KMS-11 (cell line): ENCODE measurements around the gene CCL13.

Experiments
- H2AFZ ChIP-seq: fragments of 200-600 bp; sonication (generic); 2 replicates; pipeline ENCODE4 v1.6.1; 2016; ENCODE audit warnings: antibody characterized with exemption, mixed run types, low read depth
- H3K27ac ChIP-seq: fragments of 200-600 bp; sonication (generic); 2 replicates; pipeline ENCODE4 v1.6.1; 2016; ENCODE audit warnings: mild to moderate bottlenecking, mixed run types
- H3K27me3 ChIP-seq: fragments of 200-600 bp; sonication (generic); 2 replicates; pipeline ENCODE4 v1.6.1; 2017; ENCODE audit warnings: mild to moderate bottlenecking, low read depth, mixed run types, moderate library complexity; ENCODE audit not compliant: insufficient read depth
- H3K36me3 ChIP-seq: fragments of 200-600 bp; sonication (generic); 2 replicates; pipeline ENCODE4 v1.6.1; 2017; ENCODE audit warnings: mild to moderate bottlenecking, mixed run types; ENCODE audit not compliant: insufficient read depth
- H3K4me1 ChIP-seq: fragments of 200-600 bp; sonication (generic); 2 replicates; pipeline ENCODE4 v1.6.1; 2016; ENCODE audit warnings: mild to moderate bottlenecking, low read depth, mixed run types; ENCODE audit not compliant: poor library complexity, severe bottlenecking
- H3K4me2 ChIP-seq: fragments of 200-600 bp; sonication (generic); 2 replicates; pipeline ENCODE4 v1.7.0; 2016; ENCODE audit warnings: mild to moderate bottlenecking, mixed run types
- H3K4me3 ChIP-seq: fragments of 200-600 bp; sonication (generic); IDR thresholded peaks from 2 replicates; pipeline ENCODE4 v1.6.1; 2017; ENCODE audit warnings: low read depth, low read length, mixed read lengths; ENCODE audit not compliant: insufficient read depth
- H3K79me2 ChIP-seq: fragments of 200-600 bp; sonication (generic); 2 replicates; pipeline ENCODE4 v1.6.1; 2016; ENCODE audit warnings: low read depth, mixed run types; ENCODE audit not compliant: insufficient read depth
- H3K9ac ChIP-seq: fragments of 200-600 bp; sonication (generic); 2 replicates; pipeline ENCODE4 v1.6.1; 2016; ENCODE audit warnings: mild to moderate bottlenecking, mixed run types
- H4K20me1 ChIP-seq: fragments of 200-600 bp; sonication (generic); 2 replicates; pipeline ENCODE4 v1.6.1; 2016; ENCODE audit warnings: mild to moderate bottlenecking, mixed run types; ENCODE audit not compliant: insufficient read depth
- TF ChIP-seq, protein P1 (sequence below): fragments of 200-600 bp; sonication (generic); conservative IDR thresholded peaks from 2 replicates; pipeline ENCODE4 v1.6.1; 2017; ENCODE audit warnings: low read depth, mild to moderate bottlenecking, antibody characterized with exemption, low read length, moderate library complexity, mixed read lengths

Gene CCL13

DNA sequence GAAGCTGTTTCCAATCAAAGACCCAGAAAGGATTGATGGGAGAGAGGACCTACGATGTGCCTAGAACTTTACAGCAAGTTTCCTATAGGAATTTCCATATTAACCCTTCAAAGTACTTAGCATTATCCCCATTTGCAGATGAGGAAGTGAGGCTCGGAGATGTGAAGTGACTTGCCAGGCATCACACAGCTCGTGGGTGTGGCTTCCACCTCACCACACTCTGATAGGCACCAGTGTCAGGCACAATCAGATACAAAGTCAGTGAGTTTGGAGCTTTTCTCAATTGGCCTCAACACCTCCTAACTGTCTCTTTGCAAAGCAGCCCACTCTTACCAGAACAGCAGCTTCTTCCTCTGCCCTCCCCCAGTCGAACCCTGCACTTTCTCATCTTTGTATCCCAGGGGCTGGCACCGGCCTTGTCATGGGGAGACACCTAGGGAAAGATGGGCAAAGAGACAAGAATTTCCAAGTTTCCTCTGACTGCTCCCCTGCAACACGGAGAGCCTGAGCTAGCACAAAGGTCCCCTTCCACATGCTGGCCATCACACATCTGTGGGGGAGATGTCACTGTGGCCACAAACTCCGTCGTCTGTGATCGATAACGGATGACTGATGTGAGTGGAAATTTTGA is 44.1 kb downstream of the CCL13 start:
- H3K36me3 ChIP-seq, result no peaks in the 10 kb centered on the region
- H3K9ac ChIP-seq, result no peak overlapping the region
- no peak overlapping the region for H3K27ac ChIP-seq
- no peaks in the 10 kb centered on the region for H3K27me3 ChIP-seq
- no peaks in the 10 kb centered on the region for H4K20me1 ChIP-seq
- peaks cover 24% of the 10 kb centered on the region for H3K4me1 ChIP-seq
- TF ChIP-seq, protein P1, sequence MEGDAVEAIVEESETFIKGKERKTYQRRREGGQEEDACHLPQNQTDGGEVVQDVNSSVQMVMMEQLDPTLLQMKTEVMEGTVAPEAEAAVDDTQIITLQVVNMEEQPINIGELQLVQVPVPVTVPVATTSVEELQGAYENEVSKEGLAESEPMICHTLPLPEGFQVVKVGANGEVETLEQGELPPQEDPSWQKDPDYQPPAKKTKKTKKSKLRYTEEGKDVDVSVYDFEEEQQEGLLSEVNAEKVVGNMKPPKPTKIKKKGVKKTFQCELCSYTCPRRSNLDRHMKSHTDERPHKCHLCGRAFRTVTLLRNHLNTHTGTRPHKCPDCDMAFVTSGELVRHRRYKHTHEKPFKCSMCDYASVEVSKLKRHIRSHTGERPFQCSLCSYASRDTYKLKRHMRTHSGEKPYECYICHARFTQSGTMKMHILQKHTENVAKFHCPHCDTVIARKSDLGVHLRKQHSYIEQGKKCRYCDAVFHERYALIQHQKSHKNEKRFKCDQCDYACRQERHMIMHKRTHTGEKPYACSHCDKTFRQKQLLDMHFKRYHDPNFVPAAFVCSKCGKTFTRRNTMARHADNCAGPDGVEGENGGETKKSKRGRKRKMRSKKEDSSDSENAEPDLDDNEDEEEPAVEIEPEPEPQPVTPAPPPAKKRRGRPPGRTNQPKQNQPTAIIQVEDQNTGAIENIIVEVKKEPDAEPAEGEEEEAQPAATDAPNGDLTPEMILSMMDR, result no peak
- no peak overlapping the region for H3K4me3 ChIP-seq
- no peak overlapping the region for H2AFZ ChIP-seq
- no peaks in the 10 kb centered on the region for H3K79me2 ChIP-seq
- H3K4me2 ChIP-seq, result no peak overlapping the region

DNA sequence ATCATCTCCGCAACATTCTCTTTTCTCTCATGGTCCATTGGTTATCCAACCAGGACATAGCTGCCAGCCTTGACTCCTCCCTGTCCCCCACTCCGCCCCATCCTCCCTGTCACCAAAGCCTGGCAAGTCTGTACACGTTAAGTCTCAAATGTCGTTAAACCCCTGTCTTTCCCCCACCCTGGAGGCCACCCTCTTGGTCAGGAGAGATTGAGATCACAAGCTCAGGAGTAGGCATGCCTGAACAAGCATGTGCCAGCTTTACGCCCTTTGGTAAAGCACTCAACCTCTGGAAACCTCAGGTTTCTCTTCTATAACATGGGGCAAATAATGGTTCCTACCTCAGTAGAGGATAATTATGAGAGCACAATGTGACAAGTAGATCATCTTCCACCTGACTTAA is 44.9 kb downstream of the CCL13 start:
- H3K4me1 ChIP-seq, result peaks cover 24% of the 10 kb centered on the region
- H2AFZ ChIP-seq, result no peak overlapping the region
- TF ChIP-seq, protein P1, result no peak
- no peak overlapping the region for H3K4me3 ChIP-seq
- H3K36me3 ChIP-seq, result no peaks in the 10 kb centered on the region
- H3K4me2 ChIP-seq, result no peak overlapping the region
- no peaks in the 10 kb centered on the region for H3K79me2 ChIP-seq
- no peaks in the 10 kb centered on the region for H4K20me1 ChIP-seq
- H3K27ac ChIP-seq, result no peak overlapping the region
- no peaks in the 10 kb centered on the region for H3K27me3 ChIP-seq
- no peak overlapping the region for H3K9ac ChIP-seq

DNA sequence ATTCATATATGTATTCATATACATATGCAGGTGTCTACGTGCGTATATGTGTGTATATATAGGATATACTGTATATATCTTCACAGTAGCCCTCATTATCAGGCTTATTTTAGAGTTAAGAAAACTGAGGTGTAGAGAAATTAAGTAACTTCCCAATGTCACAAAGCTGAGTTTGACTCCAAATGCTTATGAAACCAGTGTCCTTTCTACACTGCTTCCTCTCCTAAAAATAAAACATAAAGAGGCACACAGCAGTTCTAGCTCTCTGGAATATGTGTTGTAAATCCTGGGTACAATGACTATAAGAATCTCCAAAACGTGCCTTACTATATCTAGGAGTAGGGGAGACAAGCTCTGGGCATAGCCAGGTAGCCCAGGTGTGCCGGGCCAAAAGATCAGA is 46.7 kb downstream of the CCL13 start:
- peaks cover 9% of the 10 kb centered on the region for H3K4me1 ChIP-seq
- no peak overlapping the region for H2AFZ ChIP-seq
- no peaks in the 10 kb centered on the region for H3K79me2 ChIP-seq
- H3K4me3 ChIP-seq, result no peak overlapping the region
- no peak overlapping the region for H3K4me2 ChIP-seq
- no peaks in the 10 kb centered on the region for H3K36me3 ChIP-seq
- no peak overlapping the region for H3K9ac ChIP-seq
- H3K27me3 ChIP-seq, result no peaks in the 10 kb centered on the region
- TF ChIP-seq, protein P1, result no peak
- H4K20me1 ChIP-seq, result no peaks in the 10 kb centered on the region
- H3K27ac ChIP-seq, result no peak overlapping the region

DNA sequence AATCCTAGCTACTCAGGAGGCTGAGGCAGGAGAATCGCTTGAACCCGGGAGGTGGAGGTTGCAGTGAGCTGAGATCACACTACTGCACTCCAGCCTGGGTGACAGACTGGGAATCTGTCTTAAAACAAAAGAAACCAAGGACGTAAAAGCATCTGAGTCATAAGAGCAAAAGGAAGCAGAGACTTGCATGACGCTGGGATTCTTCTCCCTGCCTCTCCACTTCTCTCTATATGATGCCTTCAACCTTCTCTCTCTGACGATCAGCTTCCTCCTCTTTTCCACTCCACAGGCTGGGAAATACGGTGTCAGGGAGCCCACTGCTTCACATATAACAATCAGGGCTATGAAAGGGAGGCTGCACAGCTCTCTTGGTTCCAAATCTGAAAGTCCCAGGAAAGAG is 49.9 kb downstream of the CCL13 start:
- no peak overlapping the region for H3K4me3 ChIP-seq
- no peak overlapping the region for H3K27ac ChIP-seq
- no peaks in the 10 kb centered on the region for H3K27me3 ChIP-seq
- no peak overlapping the region for H3K9ac ChIP-seq
- no peaks in the 10 kb centered on the region for H3K36me3 ChIP-seq
- peaks cover 3% of the 10 kb centered on the region for H3K4me1 ChIP-seq
- no peak overlapping the region for H2AFZ ChIP-seq
- H4K20me1 ChIP-seq, result no peaks in the 10 kb centered on the region
- H3K4me2 ChIP-seq, result no peak overlapping the region
- H3K79me2 ChIP-seq, result no peaks in the 10 kb centered on the region
- TF ChIP-seq, protein P1, result no peak
